ENCODE measurements around the gene PMEPA1.

Gene PMEPA1

GRCh38 chr20:57691699-57692098 is 18.1 kb downstream of the PMEPA1 start:
- no peak for DNase-seq

GRCh38 chr20:57690525-57690924 is 19.3 kb downstream of the PMEPA1 start:
- no peak for DNase-seq

- DNase-seq = no peak
These were observed 19.9 kb downstream of the PMEPA1 start for GRCh38 chr20:57689745-57690481.

DNA sequence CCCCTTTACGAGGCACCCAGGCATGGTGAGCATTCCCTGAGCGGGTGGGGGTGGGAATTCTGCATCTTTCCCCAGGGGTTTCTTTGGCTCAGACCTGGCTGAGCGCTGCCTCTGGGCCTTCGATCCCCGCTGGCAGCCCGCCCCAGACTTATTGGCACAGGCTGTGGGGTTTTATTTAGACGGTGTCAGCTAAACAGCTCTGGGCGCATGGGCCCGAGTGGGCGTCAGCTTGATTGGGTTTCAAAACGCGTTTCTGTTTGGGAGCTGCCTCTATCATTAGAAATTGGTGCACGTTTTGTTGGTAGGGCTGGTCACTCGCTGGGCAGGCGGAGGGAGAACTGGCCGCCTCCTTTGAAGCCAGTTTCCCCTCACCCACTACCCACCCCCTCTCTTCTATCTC is 21.0 kb downstream of the PMEPA1 start:
- DNase-seq = no peak

DNA sequence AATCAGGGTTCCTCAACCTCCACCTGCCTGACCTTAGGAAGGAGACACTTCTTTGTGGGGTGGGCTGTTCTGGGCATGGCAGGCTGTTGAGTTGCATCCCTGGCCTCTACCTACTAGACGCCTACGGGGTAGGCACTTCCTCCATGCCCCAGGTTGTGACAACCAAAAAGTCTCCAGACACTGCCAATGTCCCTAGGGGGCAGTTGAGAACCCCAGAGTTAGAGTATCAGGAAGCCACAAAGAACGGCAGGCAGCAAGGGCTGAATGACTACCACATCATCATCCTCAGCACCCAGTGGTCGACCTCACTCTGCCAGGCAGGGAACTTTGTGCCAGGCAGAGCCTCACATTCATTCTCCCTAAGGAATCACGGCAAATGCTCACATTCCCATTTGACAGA is 21.5 kb downstream of the PMEPA1 start:
- DNase-seq = no peak

DNA sequence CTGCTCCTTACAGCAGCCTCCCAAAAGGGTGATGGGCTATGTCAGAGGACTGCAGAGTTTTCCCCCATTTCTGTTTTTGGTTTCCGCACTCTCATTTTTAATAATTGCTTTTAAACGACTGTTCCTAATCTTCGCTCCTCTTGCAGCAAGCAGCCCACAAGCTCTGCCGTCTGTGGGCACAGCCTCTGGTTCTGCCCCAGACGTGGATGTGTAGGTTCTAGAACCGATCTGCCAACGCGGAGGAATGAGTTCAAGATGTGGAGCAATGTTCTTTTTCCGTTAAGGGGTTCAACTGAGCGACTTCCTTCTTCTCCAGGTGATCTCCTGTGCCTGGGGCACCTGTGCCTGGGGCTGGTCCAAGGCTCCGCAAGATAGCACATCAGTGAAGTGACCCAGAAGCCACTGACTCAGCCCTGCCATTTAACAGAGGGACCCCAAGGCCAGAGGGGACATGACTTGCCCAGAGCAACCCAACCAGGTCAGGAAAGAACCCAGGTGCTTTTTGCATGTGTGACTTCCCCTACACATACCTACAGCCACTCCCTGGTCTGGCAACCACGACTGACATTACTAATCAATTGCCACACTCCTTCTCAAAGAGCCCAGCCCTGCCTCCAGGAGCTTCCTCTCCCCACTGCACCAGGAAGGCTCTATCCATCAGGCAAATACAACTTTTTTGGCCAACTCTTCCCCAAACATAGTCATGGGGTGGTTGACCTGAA is 22.7 kb downstream of the PMEPA1 start:
- DNase-seq = no peak

GRCh38 chr20:57685146-57685758 is 24.6 kb downstream of the PMEPA1 start:
- DNase-seq = no peak

DNA sequence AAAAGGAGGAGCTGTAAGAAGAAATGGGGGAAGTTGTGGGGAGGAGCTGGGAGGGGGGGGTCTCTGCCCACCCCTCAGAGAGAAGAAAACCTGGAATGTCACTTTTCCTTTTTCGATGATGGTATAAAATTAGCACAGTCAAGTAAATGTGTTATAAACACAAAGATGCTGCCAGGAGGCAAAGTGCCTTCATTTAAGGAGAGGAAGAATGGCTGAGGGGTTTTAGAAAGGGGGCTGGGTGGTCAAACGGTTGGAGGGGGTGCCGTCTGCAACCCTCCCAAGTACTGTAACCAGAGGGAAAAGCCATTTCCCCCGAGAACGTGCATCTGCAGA is 25.0 kb downstream of the PMEPA1 start:
- DNase-seq = no peak

GRCh38 chr20:57683881-57684807 is 25.7 kb downstream of the PMEPA1 start:
- no peak for DNase-seq

DNA sequence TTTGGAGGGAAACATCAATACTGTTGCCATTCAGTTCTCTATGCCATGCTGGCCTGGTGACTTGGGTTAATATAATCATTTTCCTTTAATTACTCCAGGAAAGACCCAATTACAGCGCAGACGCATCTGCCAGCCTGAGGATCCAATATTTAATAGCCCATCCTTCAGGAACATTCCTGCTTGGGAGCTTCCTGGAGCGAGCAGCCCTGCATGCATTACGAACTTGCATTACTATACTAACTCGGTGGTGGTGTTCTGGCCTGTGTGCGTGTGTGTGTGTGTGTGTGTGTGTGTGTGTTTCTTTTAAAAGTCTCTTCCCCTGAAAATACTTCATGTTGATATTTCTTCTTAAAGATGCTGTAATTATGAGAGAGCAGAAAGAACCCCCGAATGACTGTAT is 26.5 kb downstream of the PMEPA1 start:
- DNase-seq = no peak

GRCh38 chr20:57682184-57683101 is 27.4 kb downstream of the PMEPA1 start:
- DNase-seq = no peak

DNA sequence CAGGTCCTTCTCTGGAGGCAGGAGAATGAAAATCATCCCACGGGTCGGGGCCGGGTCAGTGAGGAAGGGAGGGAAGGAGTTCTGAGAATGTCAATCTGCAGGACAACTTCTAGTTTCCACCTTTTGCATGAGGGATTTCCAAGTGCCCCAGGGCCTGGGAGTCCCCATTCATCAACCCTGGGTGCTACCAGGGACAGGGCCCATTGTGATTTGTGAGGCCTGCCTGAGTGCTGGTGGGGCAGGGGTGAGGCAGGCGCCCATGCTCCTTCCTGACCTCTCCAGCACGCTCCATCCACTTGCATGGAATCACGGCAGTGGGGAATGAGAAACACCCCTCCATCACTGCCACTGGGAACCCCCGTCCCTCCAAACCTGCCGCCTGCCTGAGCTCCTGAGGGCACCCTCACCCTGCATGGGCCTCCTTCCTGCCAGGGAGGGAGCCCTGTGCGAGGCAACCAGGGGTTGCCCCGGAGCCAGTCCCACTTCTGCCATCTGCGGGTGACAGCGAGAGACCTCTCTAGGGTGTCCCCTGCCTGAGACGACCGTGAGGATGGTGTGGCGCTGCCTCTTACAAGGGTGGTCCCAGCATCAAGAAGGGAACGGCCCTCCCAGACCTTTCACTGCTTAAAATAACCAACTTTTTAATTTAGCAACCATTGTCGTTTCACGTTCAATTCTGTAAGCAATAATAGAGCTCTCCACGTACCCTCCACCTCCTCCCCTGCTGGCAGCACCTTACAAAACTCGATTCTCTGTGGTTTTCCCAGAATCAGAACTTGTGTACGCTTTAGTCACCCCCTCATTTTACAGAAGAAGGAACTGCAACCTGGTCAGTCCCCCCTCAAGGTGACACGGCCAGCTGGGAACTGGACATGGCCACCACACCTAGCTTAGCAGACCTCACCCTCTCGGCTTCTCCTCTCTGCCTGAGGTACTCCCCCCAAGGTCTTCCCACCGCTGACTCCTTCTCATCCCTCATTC is 28.6 kb downstream of the PMEPA1 start:
- DNase-seq = no peak

DNA sequence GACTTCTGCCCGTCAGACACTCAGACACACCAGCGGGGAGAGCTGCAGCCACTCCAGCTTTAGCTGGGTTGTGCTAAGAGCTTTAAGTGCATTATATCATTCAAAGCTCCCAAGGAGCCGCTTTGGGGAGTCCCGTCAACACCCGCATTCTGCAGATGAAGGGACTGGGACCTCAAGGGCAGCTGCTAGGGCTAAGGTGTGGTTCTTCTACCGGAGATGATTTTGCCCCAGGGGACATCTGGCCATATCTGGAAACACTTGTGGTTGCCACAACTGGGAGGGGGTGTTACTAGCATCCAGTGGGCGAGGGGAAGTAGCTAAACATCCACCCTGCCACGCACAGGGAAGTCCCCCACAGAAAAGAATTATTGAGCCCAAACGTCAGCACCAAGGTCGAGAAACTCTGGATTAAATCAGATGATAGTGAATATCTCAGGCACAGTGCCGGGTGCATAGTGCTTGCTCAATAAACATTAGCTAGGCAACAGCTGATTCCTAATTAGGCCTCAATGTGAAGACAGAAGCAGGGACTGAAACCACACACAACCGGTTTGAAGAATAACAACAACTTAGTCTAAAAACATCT is 29.6 kb downstream of the PMEPA1 start:
- no peak for DNase-seq

DNA sequence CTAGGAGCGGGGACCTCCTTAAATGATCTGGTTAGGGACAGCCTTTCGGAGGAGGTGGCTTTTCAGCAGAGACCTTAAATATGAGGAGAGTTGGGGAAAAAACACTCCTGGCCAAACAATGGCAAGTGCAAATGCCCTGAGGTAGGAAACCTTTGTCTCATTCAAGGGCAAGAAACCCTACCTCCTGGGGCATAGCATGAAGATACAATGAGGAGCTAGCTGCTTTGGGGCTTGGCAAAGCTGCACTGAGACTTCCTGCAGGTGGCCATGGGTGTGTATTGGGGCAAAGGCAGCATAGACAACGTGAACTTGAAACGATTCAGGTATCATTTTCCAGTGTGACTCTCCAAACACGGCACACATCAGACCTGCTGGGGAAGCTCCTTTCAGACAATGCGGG is 30.7 kb downstream of the PMEPA1 start:
- no peak for DNase-seq

GRCh38 chr20:57678340-57678739 is 31.5 kb downstream of the PMEPA1 start:
- DNase-seq = no peak

- no peak for DNase-seq
These were observed 32.2 kb downstream of the PMEPA1 start for GRCh38 chr20:57677584-57677982.

- DNase-seq = no peak
These were observed 32.9 kb downstream of the PMEPA1 start for GRCh38 chr20:57676589-57677583.

DNA sequence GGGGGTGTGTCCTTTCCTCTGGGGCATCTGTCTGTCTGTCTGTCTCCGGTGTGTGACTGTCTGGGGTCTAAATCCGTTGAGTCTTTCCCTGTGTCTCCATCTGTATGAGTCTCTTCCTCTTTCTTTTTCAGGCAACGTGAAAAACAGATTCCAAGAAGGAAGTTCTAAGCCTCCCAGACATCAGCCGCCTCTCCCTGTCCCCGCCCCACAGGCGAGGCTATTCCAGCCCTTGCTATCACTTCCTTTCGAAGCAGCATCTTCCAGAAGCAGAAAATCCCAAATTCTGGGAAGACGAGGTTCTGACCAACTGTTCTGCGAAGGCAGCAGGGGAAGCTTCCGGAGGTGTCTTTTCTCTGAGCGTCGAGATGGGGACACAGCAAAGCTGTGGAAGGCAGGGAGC is 34.0 kb downstream of the PMEPA1 start:
- no peak for DNase-seq

- no peak for DNase-seq
These were observed 36.8 kb downstream of the PMEPA1 start for GRCh38 chr20:57672953-57673575.

Data from NCI-H510A treated with DMSO at 0.1 percent for 48 hours (cell line).